H1 (cell line): ENCODE data around the gene SNX32. TPM values are rescaled to one million over a fixed set of nuclear protein-coding genes. Genes with fewer than 3 reads are reported as not detected.
A peak's percentile ranks its signal among the peaks of the same experiment; 100 is the strongest.

Experiments
- CHD2 ChIP-seq: IDR thresholded peaks from 2 replicates; pipeline ENCODE4 v1.6.1; 2012; ENCODE audit warnings: low read length, improper control_type of control experiment
- CTBP2 ChIP-seq: IDR thresholded peaks from 2 replicates; pipeline ENCODE4 v1.7.0; 2011; ENCODE audit warnings: borderline replicate concordance, mild to moderate bottlenecking, moderate library complexity, mixed read lengths, low read length; ENCODE audit not compliant: insufficient read depth, insufficient read length
- CTCF ChIP-seq, 3 experiments: IDR thresholded peaks; 1 replicate in 2 of 3; 2 replicates in 1 of 3; pipeline versions ENCODE4 v1.5.1 to v1.6.1; 2011; ENCODE audit warnings: low read length in 3 of 3, mild to moderate bottlenecking in 3 of 3, inconsistent platforms in 2 of 3, low read depth in 1 of 3, moderate library complexity in 1 of 3; ENCODE audit not compliant: insufficient read depth in 1 of 3; ENCODE audit errors: control extremely low read depth in 1 of 3
- EZH2 ChIP-seq: fragments of 200-600 bp; sonication (generic); IDR thresholded peaks from 2 replicates; pipeline ENCODE4 v1.7.1; 2012; ENCODE audit warnings: low read depth, mild to moderate bottlenecking, moderate library complexity, low read length, inconsistent platforms; ENCODE audit not compliant: severe bottlenecking
- KDM1A ChIP-seq: fragments of 200-600, 300-600 bp; sonication (generic); IDR thresholded peaks from 2 replicates; pipeline ENCODE4 v1.7.1; 2016; ENCODE audit warnings: mild to moderate bottlenecking, low read length, borderline replicate concordance
- MAFK ChIP-seq: IDR thresholded peaks from 2 replicates; pipeline ENCODE4 v1.6.1; 2012; ENCODE audit warnings: low read depth, mild to moderate bottlenecking, improper control_type of control experiment, low read length
- POLR2AphosphoS5 ChIP-seq: IDR thresholded peaks from 2 replicates; pipeline ENCODE4 v1.6.1; 2011; ENCODE audit warnings: low read depth, low read length
- POU5F1 ChIP-seq: IDR thresholded peaks from 2 replicates; pipeline ENCODE4 v1.6.1; 2011; ENCODE audit warnings: low read depth, mild to moderate bottlenecking, low read length, moderate library complexity
- RXRA ChIP-seq: IDR thresholded peaks from 2 replicates; pipeline ENCODE4 v1.6.1; 2011; ENCODE audit warnings: low read depth, mild to moderate bottlenecking, low read length, moderate library complexity; ENCODE audit not compliant: insufficient read depth
- SAP30 ChIP-seq: fragments of 300-600 bp; sonication (generic); IDR thresholded peaks from 2 replicates; pipeline ENCODE4 v1.7.1; 2012; ENCODE audit warnings: low read length, moderate library complexity, mild to moderate bottlenecking, inconsistent platforms; ENCODE audit not compliant: insufficient read depth, insufficient replicate concordance
- SIN3A ChIP-seq, 2 experiments: IDR thresholded peaks in 1 of 2; conservative IDR thresholded peaks in 1 of 2; 2 replicates each; pipeline ENCODE4 v1.6.1; 2011 to 2012; ENCODE audit warnings: low read length in 2 of 2, improper control_type of control experiment in 1 of 2, low read depth in 1 of 2, mild to moderate bottlenecking in 1 of 2
- SIX5 ChIP-seq: IDR thresholded peaks from 2 replicates; pipeline ENCODE4 v1.6.1; 2011; ENCODE audit warnings: mild to moderate bottlenecking, low read depth, low read length
- TAF1 ChIP-seq: IDR thresholded peaks from 2 replicates; pipeline ENCODE4 v1.6.1; 2011; ENCODE audit warnings: mild to moderate bottlenecking, low read depth, low read length
- TCF12 ChIP-seq: IDR thresholded peaks from 2 replicates; pipeline ENCODE4 v1.6.1; 2011; ENCODE audit warnings: low read depth, mild to moderate bottlenecking, low read length
- TEAD4 ChIP-seq: IDR thresholded peaks from 2 replicates; pipeline ENCODE4 v1.6.1; 2012; ENCODE audit warnings: low read depth, low read length, inconsistent platforms, mixed read lengths
- YY1 ChIP-seq: IDR thresholded peaks from 2 replicates; pipeline ENCODE4 v1.6.1; 2011; ENCODE audit warnings: low read depth, mild to moderate bottlenecking, low read length
- ZNF274 ChIP-seq: IDR thresholded peaks from 2 replicates; pipeline ENCODE4 v1.7.0; 2012; ENCODE audit warnings: low read length, borderline replicate concordance; ENCODE audit errors: extremely low read depth
- polyA plus RNA-seq, 7 experiments: library from polyadenylated mRNA; depleted of rRNA in 3 of 7; stranded (reverse) in 5 of 7; unstranded in 2 of 7; fragments of >200 nt in 5 of 7; fragments of 200-250 nt in 2 of 7; gene quantifications; 1 replicate in 5 of 7; 2 replicates in 1 of 7; 4 replicates in 1 of 7; pipeline versions ENCODE4 v1.2.1 to v1.2.3, GENCODE V29; 2011 to 2013; ENCODE audit warnings: missing spikeins in 2 of 7, mixed read lengths in 2 of 7
- total RNA-seq: library from RNA; stranded (reverse); fragmentation: NEBNext Ultra II Directional; extraction: Animal tissue kit (Norgen Biotek cat#: 25700); gene quantifications from 2 replicates; pipeline ENCODE4 v1.2.1, GENCODE V29; 2021
- TF ChIP-seq, protein P1 (sequence below): IDR thresholded peaks from 2 replicates; pipeline ENCODE4 v1.6.1; 2011; ENCODE audit warnings: low read length, improper control_type of control experiment

SNX32 gene
- total and polyA plus RNA-seq, 2 of the 8 experiments (the other 6 are each of a cell fraction or from before 2014, with no cell fraction given): 0.76 to 2.2 TPM

DNA sequence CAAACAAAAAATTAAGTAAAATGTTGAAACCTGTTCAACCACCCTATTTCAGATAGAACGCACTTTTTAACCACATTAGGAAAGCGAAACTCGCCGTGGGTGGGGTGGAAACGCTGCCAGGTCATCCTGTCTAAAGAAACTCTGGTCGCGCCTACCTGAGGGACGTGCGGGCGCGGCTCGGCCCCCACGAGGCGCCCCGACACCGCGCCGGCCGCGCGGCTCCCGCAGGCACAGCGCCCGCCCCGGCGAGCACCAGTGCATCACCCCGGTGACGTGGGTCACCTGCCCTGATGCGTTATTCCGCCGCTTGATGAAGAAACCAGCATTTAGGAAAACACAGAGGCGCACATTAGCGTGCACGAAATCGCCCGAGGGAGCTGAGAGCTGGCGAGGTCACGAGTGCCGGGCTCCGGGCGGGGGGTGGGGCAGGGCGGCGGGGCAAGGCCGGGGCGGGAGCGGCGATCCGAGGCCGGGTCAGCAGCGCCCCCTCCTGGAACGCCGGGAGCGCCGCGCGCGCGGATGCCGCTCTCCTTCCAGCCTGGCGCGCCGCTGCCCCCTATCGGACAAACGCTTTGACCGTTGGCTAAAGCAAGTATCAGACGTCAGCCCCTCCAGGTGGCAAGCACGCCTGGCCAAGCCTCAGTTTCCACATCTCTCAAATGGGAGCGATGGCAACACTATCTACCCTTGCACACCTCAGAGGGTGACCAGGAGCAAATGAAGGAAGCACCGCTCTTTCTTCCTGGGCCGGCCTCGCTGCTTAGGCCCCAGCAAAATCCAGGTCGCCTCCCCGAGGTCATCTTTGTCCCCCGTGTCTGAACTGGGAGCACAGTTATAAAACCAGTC, 15.7 kb upstream of the SNX32 start (continued):
- TF ChIP-seq, protein P1, sequence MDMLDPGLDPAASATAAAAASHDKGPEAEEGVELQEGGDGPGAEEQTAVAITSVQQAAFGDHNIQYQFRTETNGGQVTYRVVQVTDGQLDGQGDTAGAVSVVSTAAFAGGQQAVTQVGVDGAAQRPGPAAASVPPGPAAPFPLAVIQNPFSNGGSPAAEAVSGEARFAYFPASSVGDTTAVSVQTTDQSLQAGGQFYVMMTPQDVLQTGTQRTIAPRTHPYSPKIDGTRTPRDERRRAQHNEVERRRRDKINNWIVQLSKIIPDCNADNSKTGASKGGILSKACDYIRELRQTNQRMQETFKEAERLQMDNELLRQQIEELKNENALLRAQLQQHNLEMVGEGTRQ: 0 out of 2 replicates have a peak, but pooled peaks have one; percentile 39
- TF ChIP-seq EZH2: no peak
- TF ChIP-seq YY1: peak; percentile 34; the same call in 1 of the 2 replicates
- no peak for TF ChIP-seq MAFK
- no peak for TF ChIP-seq ZNF274
- peak; percentile 75; the same call in 1 of the 2 replicates for TF ChIP-seq TCF12
- no peak; the same call in 1 of the 2 replicates for TF ChIP-seq CHD2
- no peak for TF ChIP-seq SAP30
- TF ChIP-seq SIN3A (conservative IDR thresholded peaks at IDR 0.05 in 1 of 2, IDR thresholded peaks at IDR 0.05 in 1 of 2; ENCODE audit: low read depth in 1 of 2, low read length in 2 of 2): peak in 1 of 2 experiments; percentile 23; a peak in 1 of 4 replicates
- no peak for TF ChIP-seq TAF1
- no peak for TF ChIP-seq SIX5
- no peak for TF ChIP-seq POLR2AphosphoS5
- TF ChIP-seq RXRA: no peak
- TF ChIP-seq CTCF (IDR thresholded peaks at IDR 0.05; ENCODE audit: control extremely low read depth in 1 of 3, insufficient read depth in 1 of 3, low read depth in 1 of 3, low read length in 3 of 3): peak; percentile 99 to 100 (median 99)
- peak; percentile 99 for TF ChIP-seq KDM1A
- TF ChIP-seq CTBP2: no peak
- TF ChIP-seq POU5F1: no peak
- peak; percentile 80; the same call in 1 of the 2 replicates for TF ChIP-seq TEAD4
